ENCODE results near the gene ZNF248.
"Not testable (repeated sequence)": the region's sequence is repeated elsewhere in the genome, so short reads cannot be mapped to it uniquely, and the experiment has no call there.

ZNF248 gene

DNA sequence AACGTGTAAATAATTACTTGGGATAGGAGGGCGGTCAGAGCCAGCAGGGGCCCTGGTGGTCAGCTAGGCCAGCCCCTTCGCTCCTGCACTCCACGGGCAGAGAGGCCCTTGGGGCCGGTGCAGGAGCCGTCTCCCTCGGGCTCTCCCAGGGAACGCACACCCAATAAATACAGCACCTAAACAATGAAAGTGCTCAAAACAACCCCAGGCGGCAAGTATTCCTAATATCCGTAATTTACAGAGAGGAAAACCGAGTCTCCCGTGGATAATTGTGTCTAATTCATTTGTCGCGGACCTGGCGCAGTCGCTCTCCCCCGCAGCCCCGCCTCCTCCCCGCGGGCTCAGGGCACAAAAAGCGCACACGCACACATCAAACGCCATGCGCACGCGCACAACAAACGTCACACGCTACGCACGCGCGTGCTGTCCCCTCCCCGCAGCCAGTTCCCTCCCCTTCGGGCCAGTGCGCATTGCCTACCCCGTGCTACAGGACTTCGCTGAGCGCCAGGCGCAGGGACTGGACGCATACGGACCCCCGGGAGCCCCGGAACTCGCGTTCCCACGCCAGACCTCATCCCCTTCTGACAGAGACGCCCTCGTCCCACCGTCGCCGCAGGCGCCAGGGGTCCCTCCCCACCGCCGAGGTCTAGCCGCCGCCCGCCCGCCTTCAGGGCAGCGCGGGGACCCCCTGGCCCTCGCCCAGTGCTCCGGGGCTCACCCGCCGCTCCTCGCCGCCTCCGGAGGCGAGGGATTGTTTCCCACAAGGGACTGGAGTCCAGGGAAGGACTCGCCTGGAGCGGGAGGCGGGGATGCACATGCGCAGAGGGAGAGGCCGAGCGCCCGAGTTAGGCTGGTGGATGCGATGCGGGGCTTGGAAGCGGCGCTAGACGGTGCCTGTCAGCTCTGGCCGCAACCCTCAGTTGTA, at the start of gene ZNF248:
TSS of gene ZNF248 (minus strand) at position 324 of the 925 bp plus-strand sequence. CDS start 1,300 bp downstream, outside the sequence.
- peak; percentile 95 for DNase-seq

DNA sequence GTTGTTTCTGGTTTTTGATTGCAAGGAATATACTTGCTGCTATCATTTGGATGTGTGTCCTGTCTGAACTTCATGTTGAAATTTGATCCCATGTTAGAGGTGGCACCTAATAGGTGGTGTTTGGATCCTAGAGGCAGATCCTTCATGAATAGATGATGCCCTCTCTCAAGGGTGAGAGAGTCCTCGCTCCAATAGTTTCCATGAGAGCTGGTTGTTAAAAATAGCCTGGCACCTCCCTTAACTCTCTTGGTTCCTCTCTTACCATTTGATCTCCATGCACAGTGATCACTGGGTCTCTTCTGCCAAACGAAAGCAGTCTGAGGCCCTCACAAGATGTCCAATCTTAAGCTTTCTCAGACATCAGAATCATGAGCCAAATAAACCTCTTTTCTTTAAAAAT, 49.0 kb upstream of the ZNF248 start:
- DNase-seq, result no peak

DNA sequence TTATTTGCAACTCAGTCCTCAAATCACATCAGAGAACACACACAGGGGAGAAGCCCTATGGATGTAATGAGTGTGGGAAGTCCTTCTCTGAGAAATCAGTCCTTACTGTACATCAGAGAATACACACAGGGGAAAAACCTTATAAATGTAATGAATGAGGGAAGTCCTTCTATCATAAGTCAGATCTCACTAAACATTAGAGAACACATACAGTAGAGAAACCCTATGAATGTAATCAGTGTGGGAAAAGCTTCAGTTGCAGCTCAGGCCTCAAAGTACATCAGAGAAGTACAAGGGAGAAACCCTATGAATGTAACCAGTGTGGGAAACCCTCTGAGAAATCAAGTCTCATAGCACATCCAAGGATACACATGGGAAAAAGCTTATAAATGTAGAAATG, 39.0 kb upstream of the ZNF248 start:
- no peak for DNase-seq

DNA sequence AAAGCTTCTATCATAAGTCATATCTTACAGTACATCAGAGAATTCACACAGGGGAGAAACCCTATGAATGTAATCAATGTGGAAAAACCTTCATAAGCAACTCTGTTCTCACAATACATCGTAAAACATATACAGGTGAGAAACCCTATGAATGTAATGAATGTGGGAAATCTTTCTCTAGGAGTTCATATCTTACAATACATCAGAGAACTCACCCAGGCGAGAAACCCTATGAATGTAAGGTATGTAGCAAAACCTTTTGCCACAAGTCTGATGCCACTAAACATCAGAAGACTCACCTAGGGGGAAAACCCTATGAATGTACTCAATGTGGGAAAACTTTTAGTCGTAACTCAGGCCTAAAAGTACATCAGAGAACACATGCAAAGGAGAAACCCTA, 38.3 kb upstream of the ZNF248 start:
- DNase-seq, result no peak

DNA sequence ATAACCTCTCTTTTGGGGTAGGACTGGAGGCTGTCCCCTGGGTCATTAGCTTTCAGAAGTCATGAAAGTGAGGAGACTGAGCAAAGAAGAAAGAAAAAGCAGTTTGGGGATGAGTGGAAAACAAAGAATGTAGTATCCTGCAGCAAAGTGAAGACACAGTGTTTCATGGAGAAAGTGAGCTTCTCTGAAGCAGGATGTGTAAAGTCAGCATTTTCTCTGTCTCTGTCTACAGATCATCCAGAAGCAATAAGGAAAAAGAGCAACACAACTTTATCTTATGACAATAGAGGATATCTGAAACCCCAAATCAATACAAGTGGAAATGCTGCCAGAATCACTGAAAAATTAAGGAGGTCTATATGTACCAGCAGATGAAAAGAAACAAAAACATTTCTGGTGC, 28.4 kb upstream of the ZNF248 start:
- no peak for DNase-seq

DNA sequence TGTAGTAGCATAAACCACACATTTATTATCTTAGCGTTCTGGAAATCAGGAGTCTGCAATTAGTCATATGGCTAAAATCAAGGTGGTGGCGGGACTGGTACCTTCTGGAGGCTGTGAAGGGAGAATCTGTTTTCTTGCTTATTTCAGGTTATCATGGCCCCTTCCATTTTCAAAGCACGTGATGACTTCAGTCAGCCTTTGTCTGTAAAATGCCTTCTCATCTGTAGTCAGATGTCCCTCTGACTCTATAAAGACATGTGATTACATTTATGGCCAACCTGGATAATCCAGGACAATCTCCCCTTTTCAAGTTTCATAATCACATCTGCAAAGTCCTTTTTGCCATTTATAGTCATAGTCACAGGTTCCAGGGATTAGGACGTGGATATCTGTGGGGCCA, 15.5 kb upstream of the ZNF248 start:
- no peak for DNase-seq

DNA sequence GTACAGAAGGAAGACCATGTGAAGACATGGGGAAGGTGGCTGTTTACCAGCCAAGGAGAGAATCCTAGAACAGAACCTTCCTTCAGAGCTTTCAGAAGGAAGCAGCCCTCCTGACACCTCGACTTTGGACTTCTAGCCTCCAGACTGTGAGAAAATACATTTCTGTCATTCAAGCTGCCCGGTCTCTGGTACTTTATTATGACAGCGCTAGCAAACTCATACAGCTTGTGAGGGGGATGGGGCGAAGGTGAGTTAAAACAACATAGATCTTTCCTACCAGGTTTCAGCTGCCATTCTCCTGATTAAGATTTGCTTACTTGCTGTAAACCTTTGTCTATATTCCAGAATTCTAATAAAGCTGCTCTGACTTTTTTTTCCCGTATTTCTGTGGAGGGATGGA, 14.9 kb upstream of the ZNF248 start:
- DNase-seq, result no peak

DNA sequence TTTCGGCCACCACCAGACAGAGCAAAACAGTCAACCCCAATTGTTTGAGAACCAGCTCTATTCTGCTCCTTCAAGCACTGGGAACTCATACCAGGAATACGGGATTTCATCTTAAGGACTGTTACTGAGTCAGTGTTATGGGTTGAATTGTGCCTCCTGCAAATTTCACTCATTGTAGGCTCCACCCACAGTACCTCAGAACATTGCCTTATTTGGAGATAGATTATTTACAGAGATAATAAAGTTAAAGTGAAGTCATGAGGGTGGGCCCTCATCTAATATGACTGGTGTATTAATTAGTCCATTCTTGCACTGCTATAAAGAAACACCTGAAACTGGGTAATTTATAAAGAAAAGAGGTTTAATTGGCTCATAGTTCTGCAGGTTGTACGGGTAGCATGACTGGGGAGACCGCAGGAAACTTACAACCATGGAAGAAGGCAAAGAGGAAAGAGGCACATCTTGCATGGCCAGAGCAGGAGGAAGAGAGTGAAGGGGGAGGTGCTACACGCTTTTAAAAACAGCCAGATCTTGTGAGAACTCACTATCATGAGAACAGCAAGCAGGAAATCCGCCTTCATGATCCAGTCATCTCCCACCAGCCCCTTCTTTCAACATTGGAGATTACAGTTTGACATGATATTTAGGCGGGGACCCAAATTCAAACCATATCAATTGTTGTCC, 14.3 kb upstream of the ZNF248 start:
- DNase-seq, result no peak

DNA sequence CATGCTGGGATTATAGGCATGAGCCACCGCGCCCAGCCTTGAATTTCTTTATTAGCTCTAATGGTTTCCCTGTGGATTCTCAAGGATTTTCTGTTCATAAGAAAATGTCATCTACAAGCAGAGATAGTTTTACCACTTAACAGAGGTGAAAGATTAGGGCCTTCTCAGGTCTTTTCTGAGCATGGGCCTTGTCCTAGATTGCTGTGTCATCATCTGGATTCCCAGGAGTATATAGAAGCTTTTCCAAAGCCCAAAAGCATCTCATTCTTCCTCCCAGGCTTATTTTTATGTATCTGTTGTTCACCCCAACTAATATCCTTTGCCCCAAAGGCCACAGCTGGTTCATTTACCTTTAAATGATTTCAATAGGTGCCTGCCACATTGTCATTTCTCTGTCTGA, 13.7 kb upstream of the ZNF248 start:
- no peak for DNase-seq

DNA sequence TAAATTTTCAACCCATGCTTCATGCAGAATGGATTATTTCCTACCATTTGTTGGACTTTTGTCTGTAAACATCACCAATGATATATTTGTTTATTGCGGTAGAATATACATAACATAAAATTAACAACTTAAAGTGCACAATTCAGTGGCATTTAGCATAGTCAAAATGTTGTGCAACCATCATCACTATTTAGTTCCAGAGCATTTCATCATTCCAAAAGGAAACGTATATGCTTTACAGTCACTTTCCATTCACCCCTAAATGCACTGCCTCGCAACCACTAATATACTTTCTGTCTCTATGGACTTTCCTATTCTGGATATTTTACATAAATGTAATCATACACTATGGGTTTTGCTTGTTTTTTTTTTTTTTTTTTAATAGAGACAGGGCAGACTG, 11.4 kb upstream of the ZNF248 start:
- no peak for DNase-seq

DNA sequence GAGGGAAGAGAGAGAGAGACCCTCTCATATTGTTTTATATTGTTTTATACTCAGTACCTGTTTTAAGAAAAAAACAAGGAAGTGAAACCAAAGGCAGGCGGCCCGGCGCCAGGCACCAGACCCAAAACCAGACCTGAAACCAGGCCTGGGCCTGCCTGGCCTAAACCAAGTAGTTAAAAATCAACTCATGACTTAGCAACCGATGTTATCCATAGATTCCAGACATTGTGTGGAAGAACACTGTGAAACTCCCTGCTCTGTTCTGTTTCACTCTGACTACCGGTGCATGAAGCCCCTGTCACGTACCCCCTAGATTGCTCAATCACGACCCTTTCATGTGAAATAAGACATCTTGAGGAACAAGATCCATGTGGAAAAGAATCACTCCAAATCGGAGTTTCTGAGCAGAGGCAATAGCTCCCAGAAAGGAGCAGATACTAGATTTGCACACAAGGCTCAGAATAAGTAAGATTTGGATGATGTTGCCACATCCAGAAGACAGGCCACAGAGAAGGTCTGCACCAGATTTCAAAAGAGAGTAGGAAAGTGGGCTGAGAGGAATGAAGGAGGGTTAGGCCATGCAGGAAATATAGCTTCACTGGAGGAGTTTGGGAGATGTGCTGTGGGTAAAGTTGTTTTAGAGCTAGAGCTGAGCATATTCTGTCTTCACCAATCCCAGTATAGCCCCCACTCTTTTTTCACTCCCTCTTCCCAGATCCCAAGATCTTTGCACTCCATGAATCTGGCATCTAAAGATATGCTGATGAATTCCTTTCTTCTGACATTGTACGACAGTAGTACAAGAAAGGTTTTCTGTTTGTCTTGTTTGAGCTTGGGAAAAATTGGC, 8.8 kb upstream of the ZNF248 start:
- peak; percentile 10 for DNase-seq

DNA sequence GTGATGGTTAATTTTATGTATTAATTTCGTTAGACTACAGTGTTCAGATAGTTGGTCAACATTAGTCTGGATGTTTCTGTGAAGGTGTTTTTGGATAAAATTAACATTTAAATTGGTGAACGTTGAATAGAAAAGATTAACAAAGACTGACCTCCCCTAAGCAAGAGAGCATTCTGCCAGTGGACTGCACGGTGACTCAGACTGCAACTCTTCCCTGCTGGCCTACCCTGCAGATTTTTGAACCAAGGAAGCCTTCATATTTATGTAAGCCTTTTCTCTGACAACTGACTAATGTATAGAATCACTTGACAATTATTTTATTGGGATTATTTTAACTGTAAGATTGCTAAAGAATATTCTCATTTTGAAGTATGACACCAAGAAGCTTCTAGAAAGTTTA, 7.9 kb upstream of the ZNF248 start:
- DNase-seq, result no peak

DNA sequence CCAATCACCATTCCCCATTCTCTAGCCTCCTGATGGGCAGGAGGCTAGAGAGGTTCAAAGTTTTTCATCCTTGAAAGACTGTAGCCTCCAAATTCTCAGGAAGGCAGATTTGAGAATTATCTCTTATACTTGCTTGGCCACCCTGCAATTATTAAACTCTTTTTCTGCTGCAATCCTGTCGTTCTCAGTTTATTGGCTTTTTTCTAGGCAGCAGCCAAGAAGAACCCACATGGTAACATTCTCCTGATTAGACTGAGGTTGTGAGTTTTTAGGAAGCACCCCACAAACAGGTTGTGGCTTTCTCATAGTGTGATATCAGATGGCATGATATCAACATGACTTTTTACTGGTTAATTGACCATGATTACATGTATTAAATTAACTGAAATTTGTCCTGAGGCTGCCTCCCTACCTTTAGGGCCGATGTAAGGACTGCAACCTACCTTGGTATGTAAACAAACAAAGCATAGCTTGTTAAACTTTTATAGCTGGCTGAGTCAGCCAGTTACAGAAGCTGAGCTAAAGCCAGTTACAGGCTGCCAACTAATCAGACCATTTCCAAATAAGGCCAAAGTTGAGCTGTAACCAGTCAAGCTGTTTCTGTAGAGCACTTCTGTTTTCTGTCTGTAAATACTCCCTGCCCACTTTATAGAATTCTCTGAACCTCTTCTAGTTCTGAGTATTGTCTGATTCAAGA, 3.2 kb upstream of the ZNF248 start:
- DNase-seq, result peak; percentile 27

DNA sequence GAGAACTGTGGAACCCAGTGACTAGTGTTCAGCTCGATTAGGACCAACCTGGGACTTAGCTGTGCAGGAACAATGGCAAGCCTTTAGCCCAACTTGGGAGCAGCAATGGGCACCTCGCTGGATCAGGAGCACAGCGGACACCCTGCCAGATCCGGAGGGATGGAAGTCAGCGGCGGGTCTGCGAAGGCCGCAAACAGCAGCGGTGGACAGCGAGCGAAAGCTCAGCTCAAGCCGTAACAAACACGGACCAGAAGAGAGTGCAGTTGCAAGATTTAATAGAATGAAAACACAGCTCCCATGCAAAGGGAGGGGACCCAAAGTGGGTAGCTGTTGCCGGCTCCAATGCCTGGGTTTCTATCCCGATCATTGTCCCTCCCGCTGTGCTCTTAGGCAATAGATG, 1.9 kb upstream of the ZNF248 start:
- DNase-seq, result not testable (repeated sequence)

DNA sequence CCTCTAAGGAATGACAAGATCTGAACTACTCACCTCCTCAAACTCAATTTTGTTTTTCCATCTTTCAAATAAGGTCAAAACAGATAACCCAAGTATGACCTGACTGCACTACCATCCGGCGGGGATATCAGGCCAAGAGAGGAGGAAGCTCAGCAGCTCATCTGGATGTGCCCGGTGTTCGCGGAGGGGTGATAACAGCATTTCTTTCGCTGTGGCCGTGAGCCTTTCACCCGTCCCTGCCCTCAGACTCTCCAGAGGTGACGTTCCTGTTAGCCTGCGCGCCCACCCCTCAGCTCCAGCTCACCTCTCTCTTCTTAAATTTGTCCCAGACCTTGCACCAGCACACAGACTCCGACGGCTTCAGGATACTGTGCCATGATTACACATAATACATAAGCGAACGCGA, 526 bp downstream of the ZNF248 start:
- DNase-seq, result peak; percentile 32

DNA sequence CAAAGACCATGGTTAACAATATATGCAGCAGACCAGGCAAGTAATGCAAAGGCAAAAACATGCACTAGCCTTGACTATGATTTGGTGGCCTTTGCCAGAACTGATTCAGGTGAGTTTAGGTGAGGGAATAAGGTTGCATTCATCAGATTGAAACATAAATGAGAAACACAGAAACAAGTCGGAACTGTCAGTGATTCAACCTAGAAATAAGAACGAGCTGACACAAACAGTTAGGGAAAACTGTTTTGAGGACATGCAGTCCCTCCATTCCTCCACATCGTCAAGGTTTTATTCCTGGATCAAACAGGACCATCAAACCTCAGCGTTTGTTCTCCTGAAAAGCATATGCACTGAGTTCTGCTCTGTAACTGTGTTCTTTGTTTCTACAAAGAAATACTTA, 1.8 kb downstream of the ZNF248 start:
- DNase-seq, result no peak

DNA sequence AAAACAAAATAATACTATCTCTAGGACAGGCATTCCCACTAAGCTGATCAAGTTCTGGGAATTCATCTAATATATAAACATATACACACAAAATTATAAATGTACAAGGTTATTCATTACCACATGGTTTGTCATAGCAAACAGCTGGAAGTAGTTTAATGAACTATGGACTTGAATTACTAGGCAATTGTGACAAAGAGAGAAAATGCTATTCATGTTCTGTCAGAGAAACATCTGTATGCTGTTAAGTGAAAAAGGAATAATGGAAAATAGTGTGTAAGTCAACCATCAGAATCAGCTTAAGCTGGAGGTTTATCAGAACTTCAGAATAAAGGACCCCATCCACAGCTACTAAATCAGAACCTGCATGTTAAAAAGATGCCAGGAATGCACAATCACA, 2.8 kb downstream of the ZNF248 start:
- no peak for DNase-seq

DNA sequence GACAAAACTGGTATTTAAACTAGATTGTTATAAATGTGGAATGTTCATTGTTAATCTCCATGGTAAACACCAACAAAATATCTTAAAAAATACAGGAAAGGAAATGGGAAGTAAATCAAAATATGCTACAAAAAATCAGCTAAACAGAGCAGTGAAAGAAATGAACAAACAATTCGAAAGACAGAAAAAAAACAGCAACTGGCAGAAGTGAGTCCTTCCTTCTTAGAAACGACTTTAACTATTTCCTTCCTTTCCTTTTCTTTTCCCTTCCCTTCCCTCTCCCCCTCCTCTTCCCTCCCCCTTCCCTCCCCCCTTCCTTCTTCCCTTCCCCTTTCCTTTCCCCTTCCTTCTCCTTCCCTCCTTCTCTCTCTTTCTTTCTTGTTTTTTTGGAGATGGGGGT, 12.8 kb downstream of the ZNF248 start:
- no peak for DNase-seq

DNA sequence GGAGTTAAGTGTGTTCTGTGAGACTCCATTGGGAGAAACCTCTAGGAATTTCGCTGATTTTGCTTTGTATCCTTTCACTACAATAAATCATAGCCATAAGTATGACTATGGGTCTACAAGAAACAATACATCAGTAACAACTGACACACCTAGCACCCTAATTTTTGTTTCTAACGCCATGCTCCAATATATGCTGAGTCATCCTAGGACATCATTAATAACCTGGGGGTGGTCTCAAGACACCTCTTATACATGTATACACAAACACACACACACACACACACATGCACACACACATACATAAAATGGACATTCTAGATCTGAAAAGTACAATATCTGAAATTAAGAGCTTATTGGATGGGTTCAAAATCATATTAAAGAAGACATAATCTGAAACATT, 18.2 kb downstream of the ZNF248 start:
- DNase-seq, result no peak

DNA sequence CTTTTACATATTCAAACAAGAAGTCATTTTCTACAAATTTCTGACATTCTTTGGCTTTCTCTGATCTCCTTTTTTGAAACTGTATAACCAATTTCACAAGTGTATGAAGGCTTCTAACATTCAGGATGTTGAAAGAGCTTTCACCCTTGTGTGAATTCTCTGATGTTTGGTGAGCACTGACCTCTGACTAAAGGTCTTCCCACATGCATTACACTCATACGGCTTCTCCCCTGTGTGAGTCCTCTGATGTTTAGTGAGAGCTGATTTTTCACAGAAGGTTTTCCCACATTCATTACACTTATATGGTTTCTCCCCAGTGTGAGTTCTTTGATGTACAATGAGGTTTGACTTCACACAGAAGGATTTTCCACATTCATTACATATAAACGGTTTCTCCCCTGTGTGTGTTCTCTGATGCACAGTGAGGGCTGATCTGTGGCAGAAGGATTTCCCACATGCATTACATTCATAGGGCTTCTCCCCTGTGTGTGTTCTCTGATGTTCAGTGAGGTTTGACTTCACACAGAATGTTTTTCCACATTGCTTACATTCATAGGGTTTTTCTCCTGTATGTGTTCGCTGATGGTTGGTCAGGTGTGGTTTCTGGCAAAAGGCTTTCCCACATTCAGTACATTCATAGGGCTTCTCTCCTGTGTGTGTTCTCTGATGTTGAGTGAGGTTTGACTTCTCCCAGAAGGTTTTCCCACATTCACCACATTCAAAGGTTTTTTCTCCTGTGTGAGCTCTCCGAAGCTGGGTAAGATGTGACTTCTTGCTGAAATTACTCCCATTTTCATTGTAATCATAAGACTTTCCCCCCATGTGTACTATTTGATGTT, 25.7 kb downstream of the ZNF248 start:
- no peak for DNase-seq

DNA sequence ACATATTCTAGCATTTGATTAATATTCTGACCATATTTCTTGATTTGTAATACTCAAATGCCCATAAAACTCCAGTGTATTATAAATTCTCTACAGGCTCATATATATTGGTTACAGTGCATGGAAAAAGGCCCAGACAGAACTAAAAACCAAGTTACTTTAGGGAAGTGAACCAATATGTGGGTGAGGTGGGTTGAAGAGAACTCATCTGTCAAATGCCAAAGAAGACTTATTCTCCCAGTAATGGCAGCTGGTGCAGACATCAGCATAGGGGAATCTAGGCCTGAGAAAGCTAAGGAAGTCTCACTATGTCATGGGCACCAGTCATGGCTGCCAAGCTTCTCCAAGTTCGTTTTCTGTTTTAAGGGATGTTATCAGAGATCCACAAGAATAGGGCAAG, 30.6 kb downstream of the ZNF248 start:
- DNase-seq, result no peak

DNA sequence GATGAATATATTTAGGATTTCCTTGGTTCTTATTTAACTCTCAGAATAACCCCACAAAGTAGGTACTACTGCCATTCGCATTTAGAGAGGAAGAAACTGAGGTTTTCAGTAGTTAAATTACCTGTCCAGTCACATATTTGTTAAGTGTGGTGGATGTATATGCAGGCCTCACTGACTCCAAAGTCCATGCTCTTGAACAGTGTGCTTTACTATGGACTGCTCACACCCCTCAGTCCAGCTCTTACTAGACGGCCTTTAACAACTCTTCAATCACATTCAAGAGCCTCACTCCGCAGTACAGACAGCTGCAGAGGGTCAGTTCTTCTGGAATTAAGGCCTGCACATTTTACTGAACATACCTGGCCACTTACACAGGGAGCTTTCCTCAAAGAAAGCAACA, 36.2 kb downstream of the ZNF248 start:
- DNase-seq, result no peak

Data from CD4-positive, alpha-beta T cell treated with Interleukin-17A for 1 hour (primary cell).